K562 (cell line): ENCODE data around the gene C10orf95. TPM values are rescaled to one million over a fixed set of nuclear protein-coding genes. Genes with fewer than 3 reads are reported as not detected.

Source experiments
- ATAC-seq: fragments of 200-7000 bp; cut with Tn5 transposase; 3 replicates; pipeline ENCODE4 v1.9.1; 2020; ENCODE audit warnings: moderate library complexity
- BruUV-seq: library from RNA; stranded (reverse); fragments of 400-500 nt; replicated peaks from 2 replicates; lab custom pipeline; 2021; lab: Mats Ljungman, UMichigan
- CTCF ChIA-PET: fragments of 300-600 bp; formaldehyde crosslinking; extraction: SDS; loops from one replicate; lab custom pipeline; 2021; ENCODE audit warnings: low intra/inter-chr PET ratio; lab: Yijun Ruan, JAX
- POLR2A ChIA-PET: fragments of 300-600, 350-650 bp; sonication (Branson Sonifier 250); formaldehyde crosslinking; extraction: SDS; loops from one replicate; lab custom pipeline; 2021; ENCODE audit warnings: antibody characterized with exemption, inconsistent platforms; lab: Yijun Ruan, JAX
- DNase-seq, 4 experiments: peaks; one replicate each; pipeline versions ENCODE4 v3.0.0 to v3.0.0-alpha.2; 2011 to 2018; ENCODE audit warnings: low spot score in 3 of 4, mixed read lengths in 3 of 4; ENCODE audit errors: extremely low read depth in 1 of 4
- FAIRE-seq: peaks from 2 replicates; lab custom pipeline; 2011; peaks lifted over from hg19 to GRCh38; lab: Jason Lieb, UNC
- H2AFZ ChIP-seq: 2 replicates; pipeline ENCODE4 v1.6.0; 2011; ENCODE audit warnings: low read depth, low read length, control low read depth, inconsistent platforms
- H3K27ac ChIP-seq: fragments of 200-600 bp; 3 replicates; pipeline ENCODE4 v1.8.0; 2011; ENCODE audit warnings: low read depth, mild to moderate bottlenecking, control low read depth, inconsistent platforms, low read length, moderate library complexity, mixed read lengths; ENCODE audit errors: extremely low read depth
- H3K27me3 ChIP-seq, 2 experiments: fragments of 300-600 bp in 1 of 2; 2 replicates in 1 of 2; 3 replicates in 1 of 2; pipeline versions ENCODE4 v1.6.0 to v1.8.0; 2011; ENCODE audit warnings: inconsistent platforms in 2 of 2, low read length in 2 of 2, mild to moderate bottlenecking in 1 of 2, mixed read lengths in 1 of 2, moderate library complexity in 1 of 2; ENCODE audit not compliant: control insufficient read depth in 2 of 2, insufficient read depth in 2 of 2
- H3K36me3 ChIP-seq: fragments of 300-600 bp; 3 replicates; pipeline ENCODE4 v1.8.0; 2011; ENCODE audit warnings: mild to moderate bottlenecking, low read length, inconsistent platforms; ENCODE audit not compliant: control insufficient read depth, insufficient read depth
- H3K4me1 ChIP-seq, 2 experiments: fragments of 200-600 bp in 1 of 2; replicated peaks in 1 of 2; 2 replicates in 1 of 2; 3 replicates in 1 of 2; pipeline versions ENCODE4 v1.5.1 to v1.8.0; 2011; ENCODE audit warnings: inconsistent platforms in 2 of 2, low read length in 2 of 2, mild to moderate bottlenecking in 1 of 2, mixed read lengths in 1 of 2, moderate library complexity in 1 of 2; ENCODE audit not compliant: control insufficient read depth in 2 of 2, insufficient read depth in 2 of 2
- H3K4me2 ChIP-seq: 2 replicates; pipeline ENCODE4 v1.6.1; 2011; ENCODE audit warnings: low read length, control low read depth, inconsistent platforms, mixed read lengths; ENCODE audit not compliant: insufficient read depth
- H3K4me3 ChIP-seq: fragments of 200-600 bp; sonication (generic), shearing (Covaris generic); 2 replicates; pipeline ENCODE4 v1.5.1; 2016; ENCODE audit warnings: control low read depth, inconsistent platforms
- H3K79me2 ChIP-seq: fragments of 200-600 bp; 3 replicates; pipeline ENCODE4 v1.8.0; 2011; ENCODE audit warnings: low read length, inconsistent platforms; ENCODE audit not compliant: control insufficient read depth, insufficient read depth
- H3K9ac ChIP-seq, 2 experiments: 2 replicates each; pipeline versions ENCODE4 v1.6.0 to v1.6.1; 2011; ENCODE audit warnings: low read depth in 2 of 2, low read length in 2 of 2, control low read depth in 1 of 2, inconsistent platforms in 1 of 2, mild to moderate bottlenecking in 1 of 2, mixed read lengths in 1 of 2; ENCODE audit not compliant: insufficient read depth in 1 of 2
- H3K9me1 ChIP-seq: one replicate; pipeline ENCODE4 v1.6.0; 2011; ENCODE audit warnings: inconsistent platforms, mild to moderate bottlenecking, low read length, moderate library complexity; ENCODE audit not compliant: control insufficient read depth, insufficient read depth
- H3K9me3 ChIP-seq: replicated peaks from 2 replicates; pipeline ENCODE4 v1.5.1; 2011; ENCODE audit warnings: low read depth, low read length, inconsistent platforms; ENCODE audit not compliant: control insufficient read depth, insufficient read depth
- H4K20me1 ChIP-seq: replicated peaks from 2 replicates; pipeline ENCODE4 v1.6.1; 2011; ENCODE audit warnings: low read length, inconsistent platforms, mixed read lengths; ENCODE audit not compliant: control insufficient read depth, insufficient read depth
- NR1H2 ChIP-seq: sonication (generic); formaldehyde crosslinking; IDR thresholded peaks from 2 replicates; pipeline ENCODE4 v1.4.0; 2020; ENCODE audit warnings: mild to moderate bottlenecking, missing genetic modification reagents
- PURB ChIP-seq: sonication (generic); formaldehyde crosslinking; IDR thresholded peaks from 2 replicates; pipeline ENCODE4 v1.9.0; 2021; ENCODE audit warnings: low read depth, mild to moderate bottlenecking, missing genetic modification reagents
- WGBS: fragments of 100-300 bp; shearing (Covaris generic); methylation state at CpG from one replicate; pipeline ENCODE4 v1.1.6; 2016; ENCODE audit warnings: low coverage, mixed read lengths; ENCODE audit not compliant: insufficient coverage; ENCODE audit errors: missing lambda C conversion rate; 5-methylcytosine and 5-hydroxymethylcytosine counted together
- in situ Hi-C: fragments of 300-500 bp; cut with MboI; formaldehyde crosslinking; loops from 4 replicates; pipeline ENCODE4 v1.15.0; 2018; ENCODE audit warnings: inconsistent platforms, mixed read lengths
- intact Hi-C: fragments of 100-400 bp; cut with micrococcal nuclease; formaldehyde crosslinking; loops from 2 replicates; pipeline ENCODE4 v1.14.2; 2022
- polyA plus RNA-seq, 8 experiments: library from polyadenylated mRNA; depleted of rRNA in 4 of 8; stranded (reverse) in 5 of 8; unstranded in 3 of 8; fragments of >200 nt; fragmentation: Nextera tagmentation in 2 of 8; fragmentation: Illumina TruSeq in 1 of 8; extraction: Ambion mirVana in 2 of 8; extraction: Trizol in 1 of 8; gene quantifications; 2 replicates each; pipeline versions ENCODE4 v1.2.1 to v1.2.3, GENCODE V29; 2011 to 2014; ENCODE audit warnings: inconsistent platforms in 1 of 8, missing spikeins in 1 of 8
- total RNA-seq, 7 experiments: library from RNA; depleted of rRNA in 6 of 7; stranded (reverse); fragments of >200 nt in 6 of 7; fragmentation: Illumina TruSeq in 2 of 7; extraction: Trizol in 2 of 7; gene quantifications; 2 replicates each; pipeline versions ENCODE4 v1.2.1 to v1.2.3, GENCODE V29; 2011 to 2021; ENCODE audit warnings: low replicate concordance in 1 of 7
- TF ChIP-seq, protein P1 (sequence below): sonication (generic); formaldehyde crosslinking; IDR thresholded peaks from 2 replicates; pipeline ENCODE4 v1.8.0; 2022; ENCODE audit warnings: mild to moderate bottlenecking, missing genetic modification reagents

C10orf95 gene
- total and polyA plus RNA-seq, 9 of the 15 experiments (the other 6 are each of a cell fraction or from before 2014, with no cell fraction given), result 0.03 to 0.41 (median 0.17) TPM; not detected in 1

- TF ChIP-seq, protein P1, sequence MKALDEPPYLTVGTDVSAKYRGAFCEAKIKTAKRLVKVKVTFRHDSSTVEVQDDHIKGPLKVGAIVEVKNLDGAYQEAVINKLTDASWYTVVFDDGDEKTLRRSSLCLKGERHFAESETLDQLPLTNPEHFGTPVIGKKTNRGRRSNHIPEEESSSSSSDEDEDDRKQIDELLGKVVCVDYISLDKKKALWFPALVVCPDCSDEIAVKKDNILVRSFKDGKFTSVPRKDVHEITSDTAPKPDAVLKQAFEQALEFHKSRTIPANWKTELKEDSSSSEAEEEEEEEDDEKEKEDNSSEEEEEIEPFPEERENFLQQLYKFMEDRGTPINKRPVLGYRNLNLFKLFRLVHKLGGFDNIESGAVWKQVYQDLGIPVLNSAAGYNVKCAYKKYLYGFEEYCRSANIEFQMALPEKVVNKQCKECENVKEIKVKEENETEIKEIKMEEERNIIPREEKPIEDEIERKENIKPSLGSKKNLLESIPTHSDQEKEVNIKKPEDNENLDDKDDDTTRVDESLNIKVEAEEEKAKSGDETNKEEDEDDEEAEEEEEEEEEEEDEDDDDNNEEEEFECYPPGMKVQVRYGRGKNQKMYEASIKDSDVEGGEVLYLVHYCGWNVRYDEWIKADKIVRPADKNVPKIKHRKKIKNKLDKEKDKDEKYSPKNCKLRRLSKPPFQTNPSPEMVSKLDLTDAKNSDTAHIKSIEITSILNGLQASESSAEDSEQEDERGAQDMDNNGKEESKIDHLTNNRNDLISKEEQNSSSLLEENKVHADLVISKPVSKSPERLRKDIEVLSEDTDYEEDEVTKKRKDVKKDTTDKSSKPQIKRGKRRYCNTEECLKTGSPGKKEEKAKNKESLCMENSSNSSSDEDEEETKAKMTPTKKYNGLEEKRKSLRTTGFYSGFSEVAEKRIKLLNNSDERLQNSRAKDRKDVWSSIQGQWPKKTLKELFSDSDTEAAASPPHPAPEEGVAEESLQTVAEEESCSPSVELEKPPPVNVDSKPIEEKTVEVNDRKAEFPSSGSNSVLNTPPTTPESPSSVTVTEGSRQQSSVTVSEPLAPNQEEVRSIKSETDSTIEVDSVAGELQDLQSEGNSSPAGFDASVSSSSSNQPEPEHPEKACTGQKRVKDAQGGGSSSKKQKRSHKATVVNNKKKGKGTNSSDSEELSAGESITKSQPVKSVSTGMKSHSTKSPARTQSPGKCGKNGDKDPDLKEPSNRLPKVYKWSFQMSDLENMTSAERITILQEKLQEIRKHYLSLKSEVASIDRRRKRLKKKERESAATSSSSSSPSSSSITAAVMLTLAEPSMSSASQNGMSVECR (CRISPR knock-in tag), result no peak
Measured at GRCh38 chr10:102463983-102464382, 12.6 kb upstream of the C10orf95 start (continued).

GRCh38 chr10:102462512-102463054 is 11.2 kb upstream of the C10orf95 start:
- Histone ChIP-seq H3K36me3 (no peaks in the 10 kb centered on the region), H3K27me3 (no peaks in the 10 kb centered on the region), H3K9ac (peak overlapping the region in 1 of 2 experiments; percentile 71; a peak in 1 of 4 replicates), H2AFZ (no peak overlapping the region), H3K4me1 (peaks cover 22 to 26% of the 10 kb centered on the region in 2 experiments), H3K79me2 (no peaks in the 10 kb centered on the region), H3K9me3 (no peaks in the 10 kb centered on the region), H4K20me1 (no peaks in the 10 kb centered on the region), H3K4me2 (no peak overlapping the region), H3K9me1 (no peaks in the 10 kb centered on the region), H3K4me3 (no peak overlapping the region), H3K27ac (no peak overlapping the region)
- ATAC-seq (no peak), DNase-seq (no peak), FAIRE-seq (no peak)
- no TSS peak for BruUV-seq
- TF ChIP-seq PURB (CRISPR knock-in tag) (no peak), NR1H2 (CRISPR knock-in tag) (0 out of 2 replicates have a peak, but pooled peaks have one; percentile 38)
- ChIA-PET CTCF (no interaction called here), POLR2A (interaction anchor here (0.6 to 4.2 kb wide), 5 partner anchors 11 to 41 kb away, joined by 4 to 24 read pairs (median 7); partner anchors contain the start of genes C10orf95 and CUEDC2)
- 53% methylated on average over 6 of the region's 6 CpGs for WGBS
- in situ Hi-C loops (no loop called here), intact Hi-C loops (loop anchor here (5.0 kb wide), 1 partner anchor 40 kb away; the partner anchor contains the start of gene FBXL15)
